SK-N-SH treated with all-trans-retinoic acid at 6 μM for 48 hours (cell line): ENCODE data around the gene AMZ1.

Experiments used
- ARNTL ChIP-seq: fragments of 450-650 bp; formaldehyde crosslinking; IDR thresholded peaks from 2 replicates; pipeline ENCODE4 v1.5.0; 2020; ENCODE audit warnings: low read depth, mild to moderate bottlenecking, moderate library complexity, borderline replicate concordance
- BACH2 ChIP-seq: fragments of 250-450 bp; sonication (Bioruptor Pico); IDR thresholded peaks from 2 replicates; pipeline ENCODE4 v1.9.0; 2021; ENCODE audit warnings: mild to moderate bottlenecking, borderline replicate concordance
- ISL1 ChIP-seq: fragments of 250-450 bp; sonication (Bioruptor Pico); IDR thresholded peaks from 2 replicates; pipeline ENCODE4 v2.1.2; 2022; ENCODE audit warnings: mild to moderate bottlenecking, moderate library complexity
- OSR1 ChIP-seq: fragments of 250-450 bp; sonication (Bioruptor Pico); IDR thresholded peaks from 2 replicates; pipeline ENCODE4 v1.8.0; 2022; ENCODE audit warnings: moderate library complexity, mild to moderate bottlenecking, inconsistent platforms
- POU6F1 ChIP-seq: fragments of 250-450 bp; sonication (Bioruptor Pico); IDR thresholded peaks from 2 replicates; pipeline ENCODE4 v1.8.0; 2021; ENCODE audit warnings: low read depth, mild to moderate bottlenecking, moderate library complexity, borderline replicate concordance
- RARB ChIP-seq: fragments of 250-450 bp; sonication (Bioruptor Pico); IDR thresholded peaks from 2 replicates; pipeline ENCODE4 v1.8.0; 2021; ENCODE audit warnings: mild to moderate bottlenecking, moderate library complexity
- TCF4 ChIP-seq: fragments of 250-450 bp; sonication (Bioruptor Pico); IDR thresholded peaks from 2 replicates; pipeline ENCODE4 v1.8.0; 2021; ENCODE audit warnings: mild to moderate bottlenecking, moderate library complexity, borderline replicate concordance
- TOX ChIP-seq: fragments of 250-450 bp; sonication (Bioruptor Pico); IDR thresholded peaks from 2 replicates; pipeline ENCODE4 v1.8.0; 2021; ENCODE audit warnings: mild to moderate bottlenecking, moderate library complexity, borderline replicate concordance
- TSHZ2 ChIP-seq: fragments of 250-450 bp; sonication (Bioruptor Pico); IDR thresholded peaks from 2 replicates; pipeline ENCODE4 v1.5.0; 2020; ENCODE audit warnings: mild to moderate bottlenecking, moderate library complexity
- ZFP3 ChIP-seq: fragments of 250-450 bp; sonication (Bioruptor Pico); IDR thresholded peaks from 2 replicates; pipeline ENCODE4 v1.5.0; 2020; ENCODE audit warnings: mild to moderate bottlenecking, moderate library complexity
- ZNF8 ChIP-seq: fragments of 450-650 bp; formaldehyde crosslinking; IDR thresholded peaks from 2 replicates; pipeline ENCODE4 v1.5.0; 2020; ENCODE audit warnings: mild to moderate bottlenecking, moderate library complexity

GRCh38 chr7:2763597-2763996 is 75.6 kb downstream of the AMZ1 start:
- TF ChIP-seq POU6F1 (CRISPR knock-in tag) (no peak), ZNF8 (CRISPR knock-in tag) (no peak), ARNTL (CRISPR knock-in tag) (no peak), ZFP3 (no peak), BACH2 (CRISPR knock-in tag) (no peak), TSHZ2 (CRISPR knock-in tag) (no peak), OSR1 (CRISPR knock-in tag) (no peak), ISL1 (no peak), RARB (CRISPR knock-in tag) (no peak), TOX (no peak), TCF4 (CRISPR knock-in tag) (no peak)
